ENCODE data around the gene TMEM219. TPM values are rescaled to one million over a fixed set of nuclear protein-coding genes. Genes with fewer than 3 reads are reported as not detected.

TMEM219 gene
- total RNA-seq, 1 donor from 2014 or later, result 82.4 TPM

- no peak for DNase-seq (ENCODE audit: low spot score)
- intact Hi-C loops (cut with DNase I), result no loop called here
- ATAC-seq, result no peak
Observed at GRCh38 chr16:29990883-29991570, 29.1 kb downstream of the TMEM219 start.

GRCh38 chr16:29991571-29991904, 29.7 kb downstream of the TMEM219 start:
- ATAC-seq (no peak), DNase-seq (ENCODE audit: low spot score) (no peak)
- intact Hi-C loops (cut with DNase I), result no loop called here

GRCh38 chr16:29992344-29992967, 30.6 kb downstream of the TMEM219 start:
- intact Hi-C loops (cut with DNase I), result no loop called here
- DNase-seq (ENCODE audit: low spot score), result no peak
- no peak for ATAC-seq

- ATAC-seq (no peak), DNase-seq (ENCODE audit: low spot score) (no peak)
- intact Hi-C loops (cut with DNase I), result no loop called here
Observed at GRCh38 chr16:29993191-29993902, 31.5 kb downstream of the TMEM219 start.

GRCh38 chr16:29993903-29994599, 32.2 kb downstream of the TMEM219 start:
- no peak for DNase-seq (ENCODE audit: low spot score)
- intact Hi-C loops (cut with DNase I), result no loop called here
- no peak for ATAC-seq

GRCh38 chr16:29994600-29995323, 32.9 kb downstream of the TMEM219 start:
- DNase-seq (ENCODE audit: low spot score), result peak; percentile 77
- peak; percentile 43 for ATAC-seq
- intact Hi-C loops (cut with DNase I), result no loop called here

- DNase-seq (ENCODE audit: low spot score) (peak; percentile 94), ATAC-seq (peak; percentile 88)
- intact Hi-C loops (cut with DNase I), result no loop called here
Observed at GRCh38 chr16:29995324-29995910, 33.5 kb downstream of the TMEM219 start, which contains the start of gene HIRIP3. TSS of gene HIRIP3 (minus strand) at chr16:29995617. CDS start at chr16:29995605, 12 bp downstream.

- DNase-seq (ENCODE audit: low spot score) (peak; percentile 99), ATAC-seq (peak; percentile 99)
- intact Hi-C loops (cut with DNase I), result no loop called here
Observed at GRCh38 chr16:29995911-29996765, 34.3 kb downstream of the TMEM219 start, which contains the start of gene INO80E. TSS of gene INO80E (plus strand) at chr16:29996241. CDS start at chr16:29996311, 70 bp downstream.

GRCh38 chr16:29996766-29997250, 34.9 kb downstream of the TMEM219 start:
- intact Hi-C loops (cut with DNase I), result no loop called here
- ATAC-seq (no peak), DNase-seq (ENCODE audit: low spot score) (no peak)

GRCh38 chr16:29999605-30000004, 37.7 kb downstream of the TMEM219 start:
- DNase-seq (ENCODE audit: low spot score), result no peak
- no peak for ATAC-seq
- intact Hi-C loops (cut with DNase I), result loop anchor here (10.0 kb wide), 2 partner anchors 75 to 145 kb away; partner anchors contain the start of gene KCTD13

GRCh38 chr16:30000735-30001631, 39.1 kb downstream of the TMEM219 start:
- intact Hi-C loops (cut with DNase I), result loop anchor here (10.0 kb wide), 2 partner anchors 76 to 146 kb away; partner anchors contain the start of gene KCTD13
- DNase-seq (ENCODE audit: low spot score) (no peak), ATAC-seq (no peak)

- DNase-seq (ENCODE audit: low spot score), result no peak
- intact Hi-C loops (cut with DNase I), result loop anchor here (10.0 kb wide), 2 partner anchors 78 to 148 kb away; partner anchors contain the start of gene KCTD13
- no peak for ATAC-seq
Observed at GRCh38 chr16:30002614-30003346, 40.9 kb downstream of the TMEM219 start.

- DNase-seq (ENCODE audit: low spot score) (no peak), ATAC-seq (no peak)
- intact Hi-C loops (cut with DNase I), result loop anchor here (10.0 kb wide), 2 partner anchors 79 to 149 kb away; partner anchors contain the start of gene KCTD13
Observed at GRCh38 chr16:30003670-30004423, 42.0 kb downstream of the TMEM219 start.

GRCh38 chr16:30004424-30004776, 42.5 kb downstream of the TMEM219 start:
- DNase-seq (ENCODE audit: low spot score) (no peak), ATAC-seq (no peak)
- intact Hi-C loops (cut with DNase I), result loop anchor here (10.0 kb wide), 2 partner anchors 80 to 150 kb away; partner anchors contain the start of gene KCTD13

GRCh38 chr16:30004811-30005242, 42.9 kb downstream of the TMEM219 start:
- DNase-seq (ENCODE audit: low spot score) (no peak), ATAC-seq (peak; percentile 4)
- intact Hi-C loops (cut with DNase I), result loop anchor here (10.0 kb wide), 2 partner anchors 80 to 150 kb away; partner anchors contain the start of gene KCTD13

Measured in sciatic nerve (tissue), 2 donors.